ENCODE data around the gene PFN3. TPM values are rescaled to one million over a fixed set of nuclear protein-coding genes. Genes with fewer than 3 reads are reported as not detected.
"Not testable (repeated sequence)": the region's sequence is repeated elsewhere in the genome, so short reads cannot be mapped to it uniquely, and the experiment has no call there.

The PFN3 gene
- total RNA-seq, 1 donor from 2014 or later = not detected

- intact Hi-C loops (cut with micrococcal nuclease) = loop anchor here (1.0 to 5.0 kb wide), 7 partner anchors 22 to 889 kb away; partner anchors contain the start of genes MXD3, NSD1, PDLIM7 and RNF44
These were observed 25.5 kb upstream of the PFN3 start for GRCh38 chr5:177425801-177426565.

- intact Hi-C loops (cut with micrococcal nuclease) = loop anchor here (1.0 to 5.0 kb wide), 2 partner anchors 21 to 293 kb away; partner anchors contain the start of gene NSD1
These were observed 24.8 kb upstream of the PFN3 start for GRCh38 chr5:177425196-177425800.

- intact Hi-C loops (cut with micrococcal nuclease) = no loop called here
These were observed 23.2 kb upstream of the PFN3 start for GRCh38 chr5:177423671-177424070.

- intact Hi-C loops (cut with micrococcal nuclease) = no loop called here
These were observed 20.8 kb upstream of the PFN3 start for GRCh38 chr5:177421062-177421798.

- intact Hi-C loops (cut with micrococcal nuclease) = not testable (repeated sequence)
These were observed 20.0 kb upstream of the PFN3 start for GRCh38 chr5:177420472-177420871.

GRCh38 chr5:177419046-177419445 lies 18.6 kb upstream of the PFN3 start:
- intact Hi-C loops (cut with micrococcal nuclease) = no loop called here

- intact Hi-C loops (cut with micrococcal nuclease) = not testable (repeated sequence)
These were observed 16.6 kb upstream of the PFN3 start for GRCh38 chr5:177417081-177417480.

GRCh38 chr5:177414481-177414880 lies 14.0 kb upstream of the PFN3 start:
- intact Hi-C loops (cut with micrococcal nuclease) = no loop called here

- intact Hi-C loops (cut with micrococcal nuclease) = no loop called here
These were observed 12.3 kb upstream of the PFN3 start for GRCh38 chr5:177412603-177413233.

- intact Hi-C loops (cut with micrococcal nuclease) = no loop called here
These were observed 10.1 kb upstream of the PFN3 start for GRCh38 chr5:177410575-177410974.

- intact Hi-C loops (cut with micrococcal nuclease) = no loop called here
These were observed 8.8 kb upstream of the PFN3 start, which contains the start of gene F12 for GRCh38 chr5:177409043-177409801. Gene F12 (minus strand): TSS chr5:177409564. CDS start chr5:177409527, 37 bp downstream.

- intact Hi-C loops (cut with micrococcal nuclease) = no loop called here
These were observed 5.3 kb upstream of the PFN3 start for GRCh38 chr5:177405805-177406204.

GRCh38 chr5:177405312-177405711 lies 4.9 kb upstream of the PFN3 start:
- intact Hi-C loops (cut with micrococcal nuclease) = no loop called here

- intact Hi-C loops (cut with micrococcal nuclease) = loop anchor here (1.0 to 5.0 kb wide), 4 partner anchors 21 to 93 kb away; partner anchors contain the start of genes PDLIM7 and RGS14
These were observed 4.2 kb upstream of the PFN3 start for GRCh38 chr5:177404641-177405179.

GRCh38 chr5:177403792-177404640 lies 3.6 kb upstream of the PFN3 start:
- intact Hi-C loops (cut with micrococcal nuclease) = loop anchor here (1.0 to 5.0 kb wide), 7 partner anchors 14 to 93 kb away; partner anchors contain the start of genes PDLIM7, PRR7 and RGS14

GRCh38 chr5:177403102-177403791 lies 2.8 kb upstream of the PFN3 start:
- intact Hi-C loops (cut with micrococcal nuclease) = loop anchor here (1.0 to 5.0 kb wide), 4 partner anchors 13 to 84 kb away; partner anchors contain the start of genes PRR7 and RGS14

- intact Hi-C loops (cut with micrococcal nuclease) = loop anchor here (1.0 to 5.0 kb wide), 4 partner anchors 12 to 84 kb away; partner anchors contain the start of genes PRR7 and RGS14
These were observed 2.0 kb upstream of the PFN3 start for GRCh38 chr5:177402271-177403043.
